Lung (tissue), 12 donors: ENCODE measurements around the gene ACTN4. TPM values are rescaled to one million over a fixed set of nuclear protein-coding genes. Genes with fewer than 3 reads are reported as not detected.
A peak's percentile ranks its signal among the peaks of the same experiment; 100 is the strongest.
"Not testable (repeated sequence)": the region's sequence is repeated elsewhere in the genome, so short reads cannot be mapped to it uniquely, and the experiment has no call there.

ENCODE experiments used
- ATAC-seq: fragments of 200-7000 bp; cut with Tn5 transposase; one replicate; pipeline ENCODE4 v1.9.1; 2020; ENCODE audit warnings: moderate number of reproducible peaks; ENCODE audit not compliant: insufficient read depth, low FRiP score
- DNase-seq, 3 donors: peaks; one replicate each; pipeline ENCODE4 v3.0.0-alpha.2; 2013 to 2017
- H3K27ac ChIP-seq, 2 donors: one replicate each; pipeline ENCODE4 v1.5.1; 2013; ENCODE audit warnings: mild to moderate bottlenecking in 2 of 2, moderate library complexity in 2 of 2, control low read depth in 1 of 2, inconsistent platforms in 1 of 2, low read depth in 1 of 2, low read length in 1 of 2
- H3K27me3 ChIP-seq, 3 donors: one replicate each; pipeline ENCODE4 v1.5.1; 2013; ENCODE audit warnings: low read length in 2 of 3; ENCODE audit not compliant: control insufficient read depth in 3 of 3, insufficient read depth in 3 of 3
- H3K36me3 ChIP-seq, 4 donors: one replicate each; pipeline ENCODE4 v1.5.1; 2013; ENCODE audit warnings: low read length in 4 of 4, mild to moderate bottlenecking in 1 of 4, moderate library complexity in 1 of 4; ENCODE audit not compliant: control insufficient read depth in 4 of 4, insufficient read depth in 4 of 4
- H3K4me1 ChIP-seq, 5 donors: one replicate each; pipeline ENCODE4 v1.5.1; 2013; ENCODE audit warnings: low read length in 5 of 5, mild to moderate bottlenecking in 2 of 5, moderate library complexity in 1 of 5; ENCODE audit not compliant: control insufficient read depth in 5 of 5, insufficient read depth in 5 of 5
- H3K4me3 ChIP-seq: one replicate; pipeline ENCODE4 v1.5.1; 2013; ENCODE audit warnings: mild to moderate bottlenecking, control low read depth, moderate library complexity
- H3K9ac ChIP-seq, 2 donors: one replicate each; pipeline ENCODE4 v1.5.1; 2013; ENCODE audit warnings: low read length in 2 of 2, control low read depth in 1 of 2; ENCODE audit not compliant: insufficient read depth in 1 of 2
- H3K9me3 ChIP-seq, 4 donors: one replicate each; pipeline ENCODE4 v1.5.1; 2013; ENCODE audit warnings: low read length in 3 of 4, mild to moderate bottlenecking in 1 of 4, moderate library complexity in 1 of 4; ENCODE audit not compliant: control insufficient read depth in 4 of 4, insufficient read depth in 3 of 4
- CTCF ChIP-seq: IDR thresholded peaks from 2 replicates; pipeline ENCODE4 v1.5.1; 2012; ENCODE audit warnings: mild to moderate bottlenecking; ENCODE audit errors: control extremely low read depth, extremely low read depth
- WGBS, 2 donors: extraction: QIAGEN DNeasy Blood & Tissue Kit; methylation state at CpG; one replicate each; pipeline ENCODE4 v1.1.7; 2013; 5-methylcytosine and 5-hydroxymethylcytosine counted together
- polyA plus RNA-seq, 2 donors: library from polyadenylated mRNA; stranded (reverse); fragments of 200-250 nt; gene quantifications; one replicate each; pipeline ENCODE4 v1.2.1, GENCODE V29; 2013
- total RNA-seq, 2 donors: library from RNA; depleted of rRNA in 1 of 2; stranded (reverse); fragments of >200 nt in 1 of 2; gene quantifications; one replicate each; pipeline ENCODE4 v1.2.1, GENCODE V29; 2014 to 2021
- donor health status: control.
- donor health status: control.
- donor health status: Bipolar disorder and iron deficiency.
- donor health status: healthy.
- donor health status: DM: yes; HTN: yes; CAD: no.

The ACTN4 gene
- total and polyA plus RNA-seq, 4 donors: 229 to 552 (median 367) TPM

- no peaks in the 10 kb centered on the region for H3K36me3 ChIP-seq
- peak overlapping the region; percentile 8 for H3K4me3 ChIP-seq
- H3K9me3 ChIP-seq: no peaks in the 10 kb centered on the region
- DNase-seq (peak; percentile 76 to 90 (median 87)), ATAC-seq (peak; percentile 84)
- peak overlapping the region in 1 of 2 donors; percentile 93 for H3K27ac ChIP-seq
- no peak overlapping the region for H3K9ac ChIP-seq
- 7 to 13% methylated on average over 39 to 42 of the region's 42 CpGs for WGBS, 2 donors
- H3K4me1 ChIP-seq: peaks cover 0 to 2% (median 0%) of the 10 kb centered on the region in 5 donors
- H3K27me3 ChIP-seq: no peaks in the 10 kb centered on the region
- peak; percentile 66 for TF ChIP-seq CTCF
Measured at GRCh38 chr19:38769635-38770211, 122.3 kb downstream of the ACTN4 start.

- H3K27ac ChIP-seq: peak overlapping the region in 1 of 2 donors; percentile 56
Measured at GRCh38 chr19:38770228-38770948, 122.9 kb downstream of the ACTN4 start.

GRCh38 chr19:38770949-38771275, 123.5 kb downstream of the ACTN4 start:
- WGBS, 2 donors: 17 to 34% methylated on average over 1 of the region's 22 CpGs
- peak; percentile 80 for ATAC-seq
- H3K27ac ChIP-seq, H3K9ac ChIP-seq, H3K4me1 ChIP-seq, H3K27me3 ChIP-seq, H3K4me3 ChIP-seq, H3K36me3 ChIP-seq, H3K9me3 ChIP-seq, DNase-seq: not testable (repeated sequence)

More at GRCh38 chr19:38770228-38770948, 122.9 kb downstream of the ACTN4 start:
- not testable (repeated sequence) for DNase-seq, H3K4me1 ChIP-seq, H3K9ac ChIP-seq, H3K36me3 ChIP-seq, H3K9me3 ChIP-seq, H3K27me3 ChIP-seq
- H3K4me3 ChIP-seq: peak overlapping the region; percentile 8
- 4 to 9% methylated on average over 14 to 27 of the region's 58 CpGs for WGBS, 2 donors
- ATAC-seq: peak; percentile 27

GRCh38 chr19:38771569-38771968, 124.1 kb downstream of the ACTN4 start:
- H3K36me3 ChIP-seq, H3K9ac ChIP-seq, H3K27me3 ChIP-seq, H3K4me1 ChIP-seq, ATAC-seq, DNase-seq, H3K4me3 ChIP-seq, H3K9me3 ChIP-seq, H3K27ac ChIP-seq: not testable (repeated sequence)
- WGBS, 2 donors: 71 to 82% methylated on average over 3 to 7 of the region's 30 CpGs
